HG03521 (cell line): ENCODE data around the gene PTPRN2.
"Not testable (repeated sequence)": the region's sequence is repeated elsewhere in the genome, so short reads cannot be mapped to it uniquely, and the experiment has no call there.

Source experiments
- ATAC-seq: cut with Tn5 transposase; IDR thresholded peaks from one replicate; pipeline ENCODE4 v1.9.1; 2021; ENCODE audit warnings: mild to moderate bottlenecking, moderate library complexity; ENCODE audit not compliant: unreplicated experiment

Gene PTPRN2

DNA sequence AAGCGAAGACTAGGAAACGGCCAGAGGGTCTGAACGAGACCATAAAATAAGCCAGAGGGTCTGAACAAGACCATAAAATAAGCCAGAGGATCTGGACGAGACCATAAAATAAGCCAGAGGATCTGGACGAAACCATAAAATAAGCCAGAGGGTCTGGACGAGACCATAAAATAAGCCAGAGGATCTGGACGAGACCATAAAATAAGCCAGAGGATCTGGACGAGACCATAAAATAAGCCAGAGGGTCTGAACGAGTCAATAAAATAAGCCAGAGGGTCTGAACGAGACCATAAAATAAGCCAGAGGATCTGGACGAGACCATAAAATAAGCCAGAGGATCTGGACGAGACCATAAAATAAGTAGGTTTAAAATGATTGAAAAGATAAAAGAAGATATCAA is 692.5 kb downstream of the PTPRN2 start:
- not testable (repeated sequence) for ATAC-seq

DNA sequence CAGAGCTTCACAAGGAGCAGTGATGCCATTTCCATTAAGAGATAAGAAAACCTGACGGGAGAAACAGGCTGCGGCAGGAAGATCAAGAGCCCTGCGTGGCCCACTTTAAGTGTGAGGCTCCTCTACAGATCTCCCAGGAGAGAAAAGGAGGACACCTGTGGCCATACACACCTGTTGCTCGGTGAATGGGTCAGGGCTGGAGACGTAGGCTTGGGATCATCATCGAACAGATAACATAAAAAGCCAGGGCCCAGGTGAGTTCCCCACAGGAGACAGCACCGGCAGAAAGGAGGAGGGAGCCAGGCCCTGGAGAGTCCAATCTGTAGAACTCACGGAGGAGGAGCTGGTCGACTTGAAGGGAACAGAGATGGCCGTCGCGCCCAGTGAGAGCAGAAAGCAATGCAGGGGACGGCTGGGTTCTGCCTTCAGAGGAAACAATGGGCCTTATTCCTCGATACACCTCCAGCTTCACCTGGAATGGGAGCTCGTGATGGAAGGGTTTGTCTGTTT is 694.0 kb downstream of the PTPRN2 start:
- no peak for ATAC-seq

- no peak for ATAC-seq
Measured at GRCh38 chr7:157892751-157893523, 694.7 kb downstream of the PTPRN2 start.

DNA sequence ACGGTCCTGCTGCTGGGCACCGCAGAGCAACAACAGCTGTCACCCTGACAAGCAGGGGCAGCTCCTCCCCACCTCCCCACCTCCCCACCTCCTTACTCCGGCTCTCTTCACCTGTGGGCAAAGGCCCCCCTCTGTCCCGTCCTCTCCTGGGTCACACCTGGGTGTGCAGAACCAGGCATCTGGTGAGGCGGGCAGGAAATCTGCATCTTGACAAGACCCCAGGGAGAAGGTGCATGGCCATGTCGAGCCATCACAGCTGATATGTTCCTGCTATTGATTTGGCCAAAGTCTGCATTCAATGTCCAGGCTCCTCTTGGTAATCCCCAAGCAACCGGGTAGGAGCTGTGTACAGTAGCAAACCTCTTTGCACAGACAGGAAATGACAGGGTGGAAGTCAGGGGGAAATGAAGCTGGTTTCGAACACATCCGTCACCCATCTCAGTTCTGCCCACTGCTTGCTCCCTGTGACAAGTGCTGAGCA is 696.7 kb downstream of the PTPRN2 start:
- ATAC-seq: no peak

GRCh38 chr7:157889480-157889879 is 698.1 kb downstream of the PTPRN2 start:
- ATAC-seq: no peak

- no peak for ATAC-seq
Measured at GRCh38 chr7:157888579-157888978, 699.0 kb downstream of the PTPRN2 start.

GRCh38 chr7:157887400-157887799 is 700.2 kb downstream of the PTPRN2 start:
- ATAC-seq: no peak

DNA sequence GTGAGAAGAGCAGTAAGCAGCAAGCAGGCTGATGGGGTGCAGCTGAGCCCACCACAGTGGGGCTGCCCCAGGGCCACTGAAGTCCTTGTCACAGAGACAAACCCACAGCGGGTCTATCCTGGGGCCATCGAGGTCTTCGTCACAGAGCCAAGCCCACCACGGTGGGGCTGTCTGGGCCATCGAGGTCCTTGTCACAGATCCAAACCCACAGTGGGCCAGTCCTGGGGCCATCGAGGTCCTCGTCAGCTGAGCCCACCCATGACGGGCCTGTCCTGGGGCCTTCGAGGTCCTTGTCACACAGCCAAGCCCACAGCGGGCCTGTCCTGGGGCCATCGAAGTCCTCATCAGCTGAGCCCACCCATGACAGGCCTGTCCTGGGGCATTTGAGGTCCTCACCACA is 700.9 kb downstream of the PTPRN2 start:
- no peak for ATAC-seq

DNA sequence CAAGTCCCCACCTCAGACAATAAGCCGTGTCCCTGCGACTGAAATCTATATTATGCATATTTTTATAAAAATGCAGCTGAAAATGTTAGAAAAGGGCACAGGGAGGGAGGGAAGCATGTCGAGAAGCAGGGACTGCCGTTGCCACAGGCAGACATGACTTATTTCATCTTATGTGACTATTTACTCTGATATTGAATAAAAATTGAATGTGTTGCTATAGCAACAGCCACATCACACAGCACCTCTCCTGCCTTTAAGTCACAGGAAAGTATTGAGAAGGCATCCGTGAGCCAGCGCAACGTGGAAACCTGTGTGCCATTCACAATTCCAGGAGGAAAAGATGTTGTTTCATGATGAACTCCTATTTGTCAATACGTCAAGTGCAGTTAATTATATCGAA is 701.4 kb downstream of the PTPRN2 start:
- no peak for ATAC-seq

- ATAC-seq: no peak
Measured at GRCh38 chr7:157885140-157885539, 702.5 kb downstream of the PTPRN2 start.

DNA sequence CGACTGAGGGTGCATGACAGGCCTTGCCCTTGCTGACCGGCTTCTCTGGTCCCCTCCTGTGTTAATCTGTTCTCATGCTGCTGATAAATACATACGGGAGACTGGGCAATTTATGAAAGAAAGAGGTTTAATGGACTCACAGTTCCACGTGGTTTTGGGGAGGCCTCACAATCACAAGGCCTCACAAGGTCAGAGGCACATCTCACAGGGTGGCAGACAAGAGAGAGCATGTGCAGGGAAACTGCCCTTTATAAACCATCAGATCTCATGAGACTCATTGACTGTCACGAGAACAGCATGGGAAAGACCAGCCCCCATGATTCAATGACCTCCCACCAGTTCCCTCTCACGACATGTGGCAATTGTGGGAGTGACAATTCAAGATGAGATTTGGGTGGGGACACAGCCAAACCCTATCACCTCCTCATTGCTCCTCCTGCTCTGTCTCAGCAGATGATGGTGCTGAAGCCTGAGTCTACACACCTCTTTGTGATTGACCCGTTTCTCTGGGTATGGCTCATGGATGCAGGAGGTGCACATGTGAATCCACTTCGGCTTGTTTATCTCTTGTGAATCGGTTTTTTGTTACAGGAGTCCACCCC is 703.1 kb downstream of the PTPRN2 start:
- ATAC-seq: no peak

DNA sequence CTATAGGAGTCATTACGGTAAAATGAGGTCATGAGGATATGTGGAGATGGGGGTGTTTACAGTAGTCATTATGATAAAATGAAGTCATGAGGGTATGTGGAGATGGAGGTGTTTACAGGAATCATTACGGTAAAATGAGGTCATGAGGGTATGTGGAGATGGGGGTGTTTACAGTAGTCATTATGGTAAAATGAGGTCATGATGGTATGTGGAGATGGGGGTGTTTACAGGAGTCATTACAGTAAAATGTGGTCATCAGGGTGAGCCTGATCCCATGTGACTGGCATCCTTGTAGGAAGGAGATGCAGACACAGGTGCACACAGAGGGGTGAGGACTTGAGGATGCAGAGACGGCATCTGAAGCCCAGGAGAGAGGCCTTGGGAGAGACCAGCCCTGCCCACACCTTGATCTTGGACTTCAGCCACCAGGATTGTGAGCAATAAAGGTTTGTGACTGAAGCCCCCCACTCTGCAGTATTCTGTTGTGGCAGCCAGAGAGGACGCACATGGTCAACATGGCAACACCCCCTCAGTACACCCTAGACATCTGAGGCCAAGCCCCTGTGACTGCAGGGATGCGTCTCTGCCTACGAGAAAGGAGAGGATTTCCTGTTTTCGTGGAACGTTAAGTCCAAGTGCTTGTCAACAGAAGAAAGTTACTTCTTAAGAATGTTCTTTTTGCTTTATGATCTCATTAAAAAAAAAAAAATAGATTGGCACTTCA is 706.4 kb downstream of the PTPRN2 start:
- no peak for ATAC-seq

- ATAC-seq: no peak
Measured at GRCh38 chr7:157879391-157879790, 708.2 kb downstream of the PTPRN2 start.

DNA sequence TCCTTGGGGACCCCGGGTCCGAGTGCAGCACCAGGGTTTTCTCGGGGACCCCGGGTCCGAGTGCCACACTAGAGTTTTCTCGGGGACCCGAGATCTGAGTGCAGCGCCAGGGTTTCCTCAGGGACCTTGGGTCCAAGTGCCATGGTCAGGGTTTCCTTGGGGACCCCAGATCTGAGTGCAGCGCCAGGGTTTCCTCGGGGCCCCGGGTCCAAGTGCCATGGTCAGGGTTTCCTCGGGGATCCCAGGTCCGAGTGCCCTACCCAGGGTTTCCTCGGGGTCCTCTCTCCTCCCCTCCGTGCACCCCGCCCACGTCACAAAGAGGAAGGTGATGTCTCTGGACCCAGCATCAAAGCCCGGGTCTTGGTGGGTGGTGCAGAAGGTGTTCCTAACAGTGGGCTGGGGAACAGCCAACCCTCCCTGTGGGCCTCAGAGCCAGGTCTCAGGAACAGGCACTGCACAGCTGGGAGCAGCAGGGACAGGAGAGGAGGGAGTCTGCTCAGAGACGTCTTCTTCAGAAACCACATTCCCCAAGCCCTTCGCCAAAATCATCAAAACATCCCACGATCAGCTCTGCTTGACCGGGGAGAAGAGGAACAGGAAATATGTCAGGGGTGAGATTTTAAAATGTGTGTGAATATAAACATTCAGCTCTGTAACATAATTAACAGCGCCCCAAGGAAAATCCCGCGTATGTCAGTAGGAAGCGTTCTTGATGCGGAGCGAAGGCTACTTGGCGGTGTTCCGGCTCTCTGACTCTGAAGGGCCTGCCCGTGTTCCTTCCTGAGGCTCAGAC is 710.1 kb downstream of the PTPRN2 start:
- ATAC-seq: no peak

- no peak for ATAC-seq
Measured at GRCh38 chr7:157876469-157877285, 710.9 kb downstream of the PTPRN2 start.

- no peak for ATAC-seq
Measured at GRCh38 chr7:157875230-157876179, 712.1 kb downstream of the PTPRN2 start.

DNA sequence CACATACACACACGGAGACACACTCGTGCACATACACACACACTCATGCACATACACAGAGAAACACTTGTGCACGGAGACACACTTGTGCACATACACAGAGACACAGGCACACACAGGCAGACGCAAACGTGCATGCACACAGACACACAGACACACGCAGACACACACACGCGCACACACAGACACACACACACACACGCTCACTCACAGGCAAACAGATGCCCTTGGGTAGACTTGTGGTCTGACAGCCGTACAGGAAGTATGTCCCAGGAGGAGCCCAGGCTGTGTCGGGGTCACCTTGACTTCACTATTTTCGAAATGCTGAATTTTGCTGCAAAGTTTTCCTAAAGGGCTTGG is 712.8 kb downstream of the PTPRN2 start:
- ATAC-seq: no peak

DNA sequence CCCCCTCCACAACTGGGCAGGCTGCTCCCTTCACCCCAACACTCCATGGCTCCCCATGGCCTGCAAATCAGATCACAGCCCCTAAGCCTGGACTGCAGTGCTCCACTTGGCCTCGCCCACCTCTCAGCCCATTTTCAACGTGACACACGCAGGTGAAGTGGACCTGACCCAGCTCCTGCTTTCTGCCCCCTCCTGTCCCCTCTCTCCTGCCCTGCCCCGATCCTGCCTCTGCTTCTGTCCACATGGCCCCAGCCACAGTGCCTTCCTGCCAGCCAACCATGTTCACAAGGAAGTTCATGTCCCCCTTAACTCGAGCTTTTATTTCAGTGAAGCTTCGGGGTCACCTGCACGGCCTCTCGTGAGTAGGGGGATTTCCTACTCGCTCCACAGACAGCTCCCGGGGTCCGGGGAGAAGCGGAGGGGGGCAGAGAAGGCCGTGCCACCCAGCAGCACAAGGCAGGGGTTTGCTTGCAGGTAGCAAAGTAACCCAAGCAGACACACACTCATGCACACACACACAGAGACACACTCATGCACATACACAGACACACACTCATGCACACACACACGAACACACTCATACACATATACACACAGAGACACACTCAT is 713.3 kb downstream of the PTPRN2 start:
- ATAC-seq: no peak

GRCh38 chr7:157873664-157874063 is 714.0 kb downstream of the PTPRN2 start:
- ATAC-seq: no peak
